GM12873 (cell line): Measurements from ENCODE around the gene PIN4.

Experiments
- CTCF ChIP-seq: IDR thresholded peaks from 2 replicates; pipeline ENCODE4 v1.5.1; 2012; ENCODE audit warnings: low read depth, mild to moderate bottlenecking, moderate library complexity, low read length, control low read depth; ENCODE audit not compliant: insufficient read depth; ENCODE audit errors: missing control alignments

Gene PIN4

GRCh38 chrX:72142094-72142793 lies 39.3 kb upstream of the PIN4 start:
- TF ChIP-seq CTCF = no peak

- TF ChIP-seq CTCF = no peak
Observed at GRCh38 chrX:72142794-72143608, 38.6 kb upstream of the PIN4 start.

GRCh38 chrX:72143609-72143907 lies 38.0 kb upstream of the PIN4 start:
- TF ChIP-seq CTCF = no peak

- TF ChIP-seq CTCF = no peak
Observed at GRCh38 chrX:72145181-72145580, 36.4 kb upstream of the PIN4 start.

GRCh38 chrX:72146527-72146926 lies 35.0 kb upstream of the PIN4 start:
- no peak for TF ChIP-seq CTCF

- no peak for TF ChIP-seq CTCF
Observed at GRCh38 chrX:72158773-72159172, 22.8 kb upstream of the PIN4 start.

- no peak for TF ChIP-seq CTCF
Observed at GRCh38 chrX:72159769-72160168, 21.8 kb upstream of the PIN4 start.
